ENCODE results near the gene LTB.

- TF ChIP-seq POLR2A (IDR thresholded peaks at IDR 0.05): no peak
- TF ChIP-seq CTCF (IDR thresholded peaks at IDR 0.05): no peak
Measured at GRCh38 chr6:31609519-31610406, 27.5 kb upstream of the LTB start.
